WTC11 (cell line): ENCODE measurements around the gene DHDH. TPM values are rescaled to one million over a fixed set of nuclear protein-coding genes. Genes with fewer than 3 reads are reported as not detected.

Experiments used
- ATAC-seq: fragments of 200-7000 bp; cut with Tn5 transposase; 2 replicates; pipeline ENCODE4 v1.10.0; 2021; ENCODE audit warnings: mild to moderate bottlenecking, moderate library complexity
- CTCF ChIA-PET: fragments of 300-600 bp; sonication (Branson Sonifier 250); formaldehyde crosslinking; loops from one replicate; lab custom pipeline; 2021; ENCODE audit warnings: antibody characterized with exemption; lab: Charles Lee
- POLR2A ChIA-PET: fragments of 350-600 bp; sonication (Branson Sonifier 250); formaldehyde crosslinking; loops from one replicate; lab custom pipeline; 2021; ENCODE audit warnings: antibody characterized with exemption; lab: Charles Lee
- DNase-seq: peaks from one replicate; pipeline ENCODE4 v3.0.0; 2021; ENCODE audit warnings: low spot score
- H3K27ac Mint-ChIP-seq: 2 replicates; pipeline ENCODE4 v1.8.0; 2021; ENCODE audit warnings: mixed read lengths
- H3K27me3 Mint-ChIP-seq: 2 replicates; pipeline ENCODE4 v1.8.0; 2021; ENCODE audit warnings: low read depth, mild to moderate bottlenecking, moderate library complexity, mixed read lengths
- H3K36me3 Mint-ChIP-seq: 2 replicates; pipeline ENCODE4 v1.8.0; 2021; ENCODE audit warnings: mixed read lengths
- H3K4me1 Mint-ChIP-seq: 2 replicates; pipeline ENCODE4 v1.8.0; 2022; ENCODE audit warnings: mixed read lengths
- H3K4me3 Mint-ChIP-seq: 2 replicates; pipeline ENCODE4 v1.8.0; 2021; ENCODE audit warnings: mild to moderate bottlenecking, moderate library complexity, mixed read lengths
- H3K9me3 Mint-ChIP-seq: 2 replicates; pipeline ENCODE4 v1.8.0; 2021; ENCODE audit warnings: mixed read lengths
- E2F5 ChIP-seq: sonication (generic); formaldehyde crosslinking; IDR thresholded peaks from 2 replicates; pipeline ENCODE4 v1.8.1; 2022; ENCODE audit warnings: mild to moderate bottlenecking, moderate library complexity, missing genetic modification reagents
- ELF4 ChIP-seq: sonication (generic); formaldehyde crosslinking; IDR thresholded peaks from 2 replicates; pipeline ENCODE4 v1.8.1; 2022; ENCODE audit warnings: low read depth, mild to moderate bottlenecking, moderate library complexity, missing genetic modification reagents
- EMX1 ChIP-seq: fragments of 250-450 bp; sonication (Bioruptor Pico); IDR thresholded peaks from 2 replicates; pipeline ENCODE4 v1.8.0; 2021; ENCODE audit warnings: mild to moderate bottlenecking
- ETV6 ChIP-seq: sonication (generic); formaldehyde crosslinking; IDR thresholded peaks from 2 replicates; pipeline ENCODE4 v1.8.1; 2022; ENCODE audit warnings: mild to moderate bottlenecking, missing genetic modification reagents
- FOXK1 ChIP-seq: sonication (generic); formaldehyde crosslinking; IDR thresholded peaks from 2 replicates; pipeline ENCODE4 v1.8.0; 2022; ENCODE audit warnings: mild to moderate bottlenecking, moderate library complexity, missing genetic modification reagents
- FOXP4 ChIP-seq: sonication (generic); formaldehyde crosslinking; IDR thresholded peaks from 2 replicates; pipeline ENCODE4 v1.8.0; 2022; ENCODE audit warnings: mild to moderate bottlenecking, missing genetic modification reagents
- MLX ChIP-seq: sonication (generic); formaldehyde crosslinking; IDR thresholded peaks from 2 replicates; pipeline ENCODE4 v1.8.1; 2023; ENCODE audit warnings: mild to moderate bottlenecking, missing genetic modification reagents, moderate library complexity
- NFATC4 ChIP-seq: fragments of 250-450 bp; sonication (Bioruptor Pico); IDR thresholded peaks from 2 replicates; pipeline ENCODE4 v1.9.0; 2021; ENCODE audit warnings: mild to moderate bottlenecking
- NFE2L1 ChIP-seq: sonication (generic); formaldehyde crosslinking; IDR thresholded peaks from 2 replicates; pipeline ENCODE4 v1.8.1; 2023; ENCODE audit warnings: missing genetic modification reagents
- NFYB ChIP-seq: sonication (generic); formaldehyde crosslinking; conservative IDR thresholded peaks from 2 replicates; pipeline ENCODE4 v1.8.0; 2022; ENCODE audit warnings: low read depth, missing genetic modification reagents
- PRRX2 ChIP-seq: fragments of 250-450 bp; sonication (Bioruptor Pico); IDR thresholded peaks from 2 replicates; pipeline ENCODE4 v1.8.0; 2021; ENCODE audit warnings: mild to moderate bottlenecking
- SP1 ChIP-seq: sonication (generic); formaldehyde crosslinking; conservative IDR thresholded peaks from 2 replicates; pipeline ENCODE4 v1.8.1; 2022; ENCODE audit warnings: missing genetic modification reagents
- ZMAT4 ChIP-seq: fragments of 250-450 bp; sonication (Bioruptor Pico); IDR thresholded peaks from 2 replicates; pipeline ENCODE4 v1.9.0; 2021; ENCODE audit warnings: mild to moderate bottlenecking
- ZNF232 ChIP-seq: sonication (generic); formaldehyde crosslinking; IDR thresholded peaks from 2 replicates; pipeline ENCODE4 v1.8.0; 2022; ENCODE audit warnings: mild to moderate bottlenecking, missing genetic modification reagents
- ZNF281 ChIP-seq: sonication (generic); formaldehyde crosslinking; IDR thresholded peaks from 2 replicates; pipeline ENCODE4 v1.8.0; 2023; ENCODE audit warnings: mild to moderate bottlenecking, missing genetic modification reagents
- ZNF423 ChIP-seq: fragments of 250-450 bp; sonication (Bioruptor Pico); IDR thresholded peaks from 2 replicates; pipeline ENCODE4 v2.1.2; 2022; ENCODE audit warnings: mild to moderate bottlenecking, moderate library complexity
- total RNA-seq: library from RNA; stranded (reverse); gene quantifications from 3 replicates; pipeline ENCODE4 v1.2.3, GENCODE V29; 2021

Gene DHDH
- total RNA-seq, 1 experiment from 2014 or later, result 3.0 TPM

- TF ChIP-seq NFE2L1 (CRISPR knock-in tag) (peak; percentile 98), NFYB (CRISPR knock-in tag) (no peak), ZMAT4 (0 out of 2 replicates have a peak, but pooled peaks have one; percentile 38), ZNF232 (peak; percentile 65; the same call in 1 of the 2 replicates), NFATC4 (CRISPR knock-in tag) (no peak), PRRX2 (CRISPR knock-in tag) (no peak), ZNF423 (CRISPR knock-in tag) (peak; percentile 73), ETV6 (peak; percentile 76; the same call in 1 of the 2 replicates), E2F5 (peak; percentile 90), SP1 (CRISPR knock-in tag) (peak; percentile 48; the same call in 1 of the 2 replicates), FOXK1 (peak; percentile 68; the same call in 1 of the 2 replicates), FOXP4 (CRISPR knock-in tag) (peak; percentile 50; the same call in 1 of the 2 replicates), ZNF281 (CRISPR knock-in tag) (0 out of 2 replicates have a peak, but pooled peaks have one; percentile 72), EMX1 (CRISPR knock-in tag) (peak; percentile 74; the same call in 1 of the 2 replicates)
- H3K9me3 Mint-ChIP-seq, result peaks cover 4% of the 10 kb centered on the region
- ChIA-PET POLR2A (interaction anchor here (0.6 to 1.4 kb wide), 8 partner anchors 30 to 334 kb away, joined by 3 to 6 read pairs (median 3); partner anchors contain the start of genes GYS1, PPP1R15A and RUVBL2), CTCF (interaction anchor here (0.6 to 2.2 kb wide), 8 partner anchors 29 to 175 kb away, joined by 3 to 13 read pairs (median 4); partner anchors contain the start of genes DHDH, GYS1 and RUVBL2)
- ATAC-seq, result peak; percentile 21
- DNase-seq, result peak; percentile 75
- H3K27me3 Mint-ChIP-seq, result no peaks in the 10 kb centered on the region
- peaks cover 33% of the 10 kb centered on the region for H3K4me1 Mint-ChIP-seq
- H3K27ac Mint-ChIP-seq, result peak overlapping the region; percentile 99
- peak overlapping the region; percentile 99 for H3K4me3 Mint-ChIP-seq
- peaks cover 40% of the 10 kb centered on the region for H3K36me3 Mint-ChIP-seq
Measured at GRCh38 chr19:48963371-48964204, 30.1 kb downstream of the DHDH start.

GRCh38 chr19:48964205-48965039 is 30.9 kb downstream of the DHDH start:
- ATAC-seq (no peak), DNase-seq (peak; percentile 54)
- no peaks in the 10 kb centered on the region for H3K27me3 Mint-ChIP-seq
- H3K27ac Mint-ChIP-seq, result peak overlapping the region; percentile 99
- peak; percentile 7; the same call in 1 of the 2 replicates for TF ChIP-seq ZNF423 (CRISPR knock-in tag)
- TF ChIP-seq ELF4, result no peak
- no peak for TF ChIP-seq MLX (CRISPR knock-in tag)
- TF ChIP-seq, all 79 proteins: peak for 1
- POLR2A ChIA-PET, result interaction anchor here (0.6 to 1.4 kb wide), 10 partner anchors 29 to 335 kb away, joined by 3 to 6 read pairs (median 3); partner anchors contain the start of genes GYS1, PPP1R15A and RUVBL2
- H3K4me1 Mint-ChIP-seq, result peaks cover 33% of the 10 kb centered on the region
- peaks cover 40% of the 10 kb centered on the region for H3K36me3 Mint-ChIP-seq
- peak overlapping the region; percentile 99 for H3K4me3 Mint-ChIP-seq
- H3K9me3 Mint-ChIP-seq, result peaks cover 4% of the 10 kb centered on the region
- CTCF ChIA-PET, result interaction anchor here (0.6 to 2.2 kb wide), 9 partner anchors 29 to 176 kb away, joined by 3 to 13 read pairs (median 4); partner anchors contain the start of genes DHDH, GYS1 and RUVBL2
